GM04503 (cell line): ENCODE measurements around the gene LIMS2.

Experiments
- DNase-seq: peaks from one replicate; pipeline ENCODE4 v3.0.0-alpha.2; 2012; ENCODE audit warnings: low read depth

Gene LIMS2

DNA sequence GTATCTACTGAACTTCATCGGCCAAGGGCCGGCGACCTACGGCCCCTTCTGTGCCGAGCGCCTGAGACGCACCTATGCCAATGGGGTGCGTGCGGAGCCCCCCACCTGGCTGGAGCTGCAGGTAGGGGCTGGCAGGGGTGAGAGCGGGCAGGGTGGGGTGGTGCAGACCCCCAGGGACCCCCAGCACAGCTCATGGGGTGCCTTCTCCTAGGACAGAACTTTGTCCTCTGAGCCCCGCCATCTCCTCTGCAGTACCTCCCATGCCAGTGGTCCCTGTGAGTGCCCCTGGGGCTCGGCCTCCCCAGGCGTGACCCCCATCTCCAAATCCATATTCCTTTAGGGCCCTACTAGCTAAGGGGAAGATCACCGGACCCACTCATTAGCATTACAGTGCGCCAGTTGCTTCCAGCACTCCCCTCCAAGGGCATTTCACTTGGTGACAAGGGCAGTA, 53.3 kb downstream of the LIMS2 start:
- no peak for DNase-seq

DNA sequence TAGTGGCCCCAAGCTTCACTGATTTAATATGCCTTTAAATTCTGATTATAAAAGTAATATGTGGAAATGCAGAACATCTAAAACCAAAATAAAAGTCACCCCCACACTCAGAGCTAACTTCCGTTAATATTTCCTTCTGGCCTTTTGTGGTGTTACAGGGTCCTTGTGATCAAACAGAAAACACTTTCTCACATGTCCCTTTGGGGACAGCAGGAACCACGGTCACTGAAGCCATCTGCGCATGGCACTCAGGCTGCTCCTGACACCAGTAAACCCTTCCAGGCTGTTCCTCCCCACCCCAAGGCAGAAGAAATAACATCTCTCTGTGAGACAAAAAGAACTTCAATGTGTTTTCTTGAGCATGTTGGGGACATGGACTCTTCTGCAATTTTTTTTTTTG, 54.5 kb downstream of the LIMS2 start:
- no peak for DNase-seq

DNA sequence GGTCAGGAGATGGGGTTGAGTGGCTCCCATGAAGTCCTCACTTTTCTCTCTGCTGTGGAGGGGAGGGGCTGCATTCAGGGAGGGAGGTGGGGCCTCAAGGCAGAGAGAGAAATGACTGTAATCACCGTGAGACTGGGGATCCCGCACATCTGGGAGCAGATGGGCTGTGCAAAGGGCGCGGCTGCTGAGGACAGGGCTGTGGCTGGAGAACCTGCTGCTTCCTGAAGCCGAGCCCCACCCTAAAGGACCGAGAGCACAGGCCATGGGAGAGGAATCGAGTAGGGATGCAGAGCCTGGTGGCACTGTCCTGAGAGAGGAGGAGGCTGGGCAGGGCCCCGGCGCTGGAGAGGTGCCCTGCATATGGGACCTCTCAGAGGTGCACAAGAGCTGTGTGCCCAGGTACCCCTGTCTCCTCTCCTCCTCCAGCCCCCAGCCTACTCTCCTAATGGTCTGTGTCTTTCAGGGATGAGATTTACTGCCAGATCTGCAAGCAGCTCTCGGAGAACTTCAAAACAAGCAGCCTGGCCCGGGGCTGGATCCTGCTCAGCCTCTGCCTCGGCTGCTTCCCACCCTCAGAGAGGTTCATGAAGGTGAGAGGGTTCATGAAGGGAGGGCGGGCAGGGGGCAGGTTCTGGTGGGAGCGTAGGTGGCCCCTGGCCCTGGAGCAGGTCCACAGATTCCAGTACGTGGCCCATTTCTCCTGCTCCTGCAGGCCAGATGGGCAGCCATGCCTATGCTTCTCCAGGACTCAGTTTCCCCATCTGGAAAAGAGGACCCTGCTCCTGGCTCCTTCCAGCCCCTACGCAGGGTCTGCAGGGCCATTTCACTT, 55.2 kb downstream of the LIMS2 start:
- no peak for DNase-seq

GRCh38 chr2:127619203-127619590, 56.1 kb downstream of the LIMS2 start:
- no peak for DNase-seq

DNA sequence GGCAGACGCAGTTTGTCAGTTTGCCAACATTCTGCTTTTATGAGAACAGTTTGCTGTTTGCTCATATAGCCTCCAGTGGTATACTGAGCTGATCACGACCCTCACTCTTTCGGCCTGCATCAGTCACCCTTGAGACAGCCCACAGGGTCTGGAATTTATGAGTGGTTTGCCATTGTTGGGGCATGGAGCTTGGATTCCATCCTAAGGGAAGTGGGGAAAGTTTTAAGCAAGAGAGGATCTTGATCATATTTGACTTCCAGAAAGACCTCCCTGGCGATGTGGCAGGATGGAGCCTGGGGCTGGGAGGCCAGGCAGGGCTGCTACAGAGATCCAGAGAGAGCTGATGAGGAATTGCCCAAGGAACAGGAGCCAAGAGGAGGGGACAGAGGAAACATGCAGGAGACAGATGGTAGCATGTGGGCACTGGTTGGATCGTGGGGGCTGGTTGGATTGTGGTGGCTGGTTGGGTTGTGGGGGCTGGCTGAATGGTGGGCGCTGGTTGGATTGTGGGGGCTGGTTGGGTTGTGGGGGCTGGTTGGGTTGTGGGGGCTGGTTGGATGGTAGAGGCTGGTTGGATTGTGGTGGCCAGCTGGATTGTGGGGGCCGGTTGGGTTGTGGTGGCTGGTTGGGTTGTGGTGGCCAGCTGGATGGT, 56.7 kb downstream of the LIMS2 start:
- no peak for DNase-seq

DNA sequence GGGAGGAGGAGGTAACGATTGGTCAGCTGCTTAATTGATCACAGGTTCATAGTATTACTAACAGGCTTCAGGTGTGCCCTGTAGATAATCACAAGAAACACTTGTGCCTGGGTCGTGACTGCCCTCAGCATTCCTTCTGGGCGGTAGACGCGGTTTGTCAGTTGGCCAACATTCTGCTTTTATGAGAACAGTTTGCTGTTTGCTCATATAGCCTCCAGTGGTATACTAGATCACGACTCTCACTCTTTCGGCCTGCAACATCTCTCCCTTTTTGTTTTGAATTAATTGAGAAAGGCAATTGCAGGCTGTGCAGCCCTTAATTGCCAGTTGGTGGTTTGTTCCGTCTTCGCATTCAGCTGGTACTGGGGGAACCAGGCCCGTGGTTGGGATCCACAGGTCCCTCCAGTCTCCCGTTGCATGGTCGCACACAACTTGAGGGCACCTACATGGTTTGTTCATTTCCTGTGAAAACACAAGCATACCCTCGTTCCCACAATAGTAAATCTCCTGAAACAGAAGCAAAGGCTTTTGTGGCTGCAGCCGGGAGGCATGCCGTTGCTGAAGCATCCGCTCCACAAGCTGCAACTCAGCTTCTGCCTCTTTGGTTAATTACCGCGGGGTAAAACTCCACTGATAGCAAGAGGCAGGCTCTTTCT, 59.7 kb downstream of the LIMS2 start:
- DNase-seq: peak; percentile 35

GRCh38 chr2:127614731-127615130, 60.6 kb downstream of the LIMS2 start:
- peak; percentile 65 for DNase-seq

DNA sequence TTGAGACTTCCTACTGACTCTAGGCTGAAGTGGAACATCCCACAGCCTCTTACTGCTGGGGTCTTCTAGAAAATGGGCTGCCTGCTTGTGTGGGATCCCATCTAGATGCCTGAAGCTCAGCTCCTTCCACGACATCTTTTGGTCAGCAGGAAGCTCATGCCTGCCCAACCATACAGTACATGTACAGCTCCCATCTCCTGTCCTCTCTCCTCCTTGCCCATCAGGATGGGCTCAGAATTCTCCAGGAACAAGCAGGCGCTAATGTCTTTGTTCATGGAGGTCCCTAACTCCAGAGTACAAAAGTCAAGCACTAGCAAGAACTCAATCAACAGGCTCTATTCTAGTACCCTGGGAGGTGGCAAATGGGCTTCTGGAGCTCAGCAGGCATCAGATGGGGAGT, 61.1 kb downstream of the LIMS2 start:
- no peak for DNase-seq

DNA sequence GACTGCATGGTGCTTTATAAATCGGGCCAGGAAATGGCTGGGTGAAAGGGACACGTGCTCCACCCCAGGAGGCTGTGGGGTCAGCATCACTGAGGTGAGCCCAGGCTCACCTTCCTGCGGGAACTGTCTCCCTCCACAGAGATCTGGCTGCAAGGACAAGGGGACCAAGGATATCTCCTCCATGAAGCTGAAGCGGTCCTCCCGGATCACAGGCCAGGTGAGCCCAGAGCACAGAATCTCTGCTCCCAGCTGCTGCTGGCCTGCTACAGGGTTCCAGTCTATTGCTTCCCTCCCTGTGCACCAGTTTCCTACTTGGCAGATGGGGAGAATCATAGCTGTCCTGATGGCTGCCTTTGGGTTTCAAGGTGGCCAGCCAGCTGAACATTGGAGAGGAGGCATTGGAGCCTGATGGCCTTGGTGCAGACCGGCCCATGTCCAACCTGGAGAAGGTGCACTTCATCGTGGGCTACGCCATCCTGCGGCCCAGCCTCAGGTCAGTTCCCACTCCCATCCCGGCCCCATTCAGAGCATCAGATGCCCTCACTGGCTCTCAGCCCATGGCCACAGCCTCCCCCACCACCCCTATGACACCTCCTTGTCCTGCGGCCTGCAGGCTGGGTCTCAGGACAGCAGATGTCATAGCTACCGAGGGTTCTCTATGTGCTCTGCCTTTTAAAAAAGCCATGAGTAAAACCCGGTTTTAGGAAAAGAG, 63.1 kb downstream of the LIMS2 start:
- no peak for DNase-seq

DNA sequence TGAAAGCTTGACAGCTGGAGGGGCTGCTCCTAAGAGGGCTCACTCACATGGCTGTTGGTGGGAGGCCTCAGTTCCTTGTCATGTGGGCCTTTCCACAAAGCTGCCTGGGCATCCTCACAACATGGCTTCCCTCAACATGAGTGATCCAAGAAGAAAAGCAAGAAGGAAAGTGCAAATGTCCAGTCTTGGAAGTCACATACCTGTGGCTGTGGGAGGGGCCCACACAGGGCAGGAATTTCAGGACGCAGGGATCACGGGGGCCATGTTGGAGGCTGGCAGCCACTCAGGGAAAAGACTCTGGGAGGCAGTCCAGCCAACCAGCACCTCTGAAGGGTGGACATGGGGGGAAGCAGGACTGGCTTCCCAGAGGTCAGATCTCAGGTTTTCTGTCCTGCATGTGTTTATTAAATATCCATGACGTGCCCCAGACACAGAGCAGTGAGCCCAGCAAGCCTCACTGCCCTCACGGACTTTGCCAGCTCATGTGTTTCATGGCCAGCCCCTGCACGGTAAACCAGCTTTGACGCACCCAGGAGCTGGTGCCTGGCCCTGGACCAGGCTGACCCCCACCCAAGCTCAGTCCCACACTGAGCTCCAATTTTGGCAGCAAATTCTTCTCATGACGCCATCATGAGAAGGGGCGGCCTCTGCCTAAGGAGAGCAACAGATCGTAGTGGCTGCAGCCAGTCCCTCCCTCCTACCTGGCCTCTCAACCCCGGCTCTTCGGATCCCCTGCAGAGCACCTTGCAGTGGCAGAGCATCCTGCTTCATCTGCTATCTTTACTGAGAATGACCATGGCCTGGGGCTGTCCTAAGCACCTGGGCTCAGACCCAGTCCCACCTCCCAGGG, 64.0 kb downstream of the LIMS2 start:
- DNase-seq: no peak

DNA sequence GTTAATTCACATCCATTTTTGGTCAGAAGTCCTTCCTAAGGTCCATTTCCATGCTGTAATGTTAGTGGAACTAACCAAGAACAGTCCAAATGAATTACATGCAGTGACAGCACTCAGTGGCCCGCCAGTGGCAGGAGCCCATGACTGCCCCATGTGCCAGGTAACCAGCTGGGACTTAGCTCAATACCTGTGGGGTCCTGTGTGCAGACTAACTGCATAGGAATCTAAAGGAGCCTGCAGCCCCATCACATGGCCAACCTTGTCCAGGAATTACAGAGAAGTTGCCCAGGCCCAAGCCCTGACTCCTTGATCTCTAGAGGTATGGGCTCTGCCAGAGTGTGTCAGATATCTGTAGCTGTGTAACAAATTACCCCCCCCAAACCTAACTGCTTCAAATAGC, 64.8 kb downstream of the LIMS2 start:
- no peak for DNase-seq

DNA sequence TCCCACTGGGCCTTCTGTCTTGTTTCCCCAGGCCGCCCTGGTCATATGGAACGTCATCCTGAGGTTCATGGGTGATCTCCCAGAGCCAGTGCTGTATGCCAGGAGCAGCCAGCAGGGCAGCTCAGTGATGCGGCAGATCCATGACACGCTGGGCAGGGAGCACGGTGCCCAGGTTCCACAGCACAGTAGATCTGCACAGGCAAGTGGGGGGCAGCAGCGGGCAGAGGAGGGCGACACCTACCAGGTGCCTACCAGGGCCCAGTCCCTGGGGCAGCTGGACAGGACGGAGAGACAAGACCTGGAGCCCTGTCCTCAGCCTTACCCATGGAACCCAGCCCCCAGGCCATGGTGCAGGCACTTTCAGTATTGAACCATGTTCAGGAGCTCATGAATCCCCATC, 65.5 kb downstream of the LIMS2 start:
- no peak for DNase-seq

DNA sequence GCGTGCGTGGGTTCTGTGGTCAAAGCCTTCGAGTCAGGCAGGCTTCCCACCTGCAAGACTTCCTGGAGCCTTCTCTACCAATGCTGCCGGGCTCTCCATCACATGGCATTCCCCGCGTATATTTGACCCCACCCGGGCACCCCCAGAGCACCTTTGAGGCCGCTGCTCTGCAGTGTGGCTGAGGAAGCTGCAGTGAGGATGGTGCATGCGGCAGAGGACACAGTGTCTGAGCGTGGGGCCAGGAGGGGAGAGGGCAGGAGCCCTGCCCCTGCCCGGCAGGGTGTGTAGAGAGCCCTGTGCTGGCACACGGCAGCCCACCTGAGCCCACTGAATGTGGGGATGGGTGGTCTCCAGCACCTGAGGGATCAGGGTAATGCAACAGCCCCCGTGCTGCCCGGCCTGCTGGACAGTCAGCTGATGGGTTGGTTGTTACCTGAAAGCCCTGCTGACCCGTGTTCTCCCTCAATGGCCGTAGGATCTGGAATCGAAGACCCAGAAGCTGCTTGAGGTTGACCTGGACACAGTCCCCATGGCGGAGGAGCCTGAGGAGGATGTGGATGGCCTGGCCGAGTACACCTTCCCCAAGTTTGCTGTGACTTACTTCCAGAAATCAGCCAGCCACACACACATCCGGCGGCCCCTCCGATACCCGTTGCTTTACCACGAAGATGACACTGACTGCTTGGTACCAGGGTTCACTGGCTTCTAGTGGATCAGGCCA, 66.1 kb downstream of the LIMS2 start:
- DNase-seq: no peak

GRCh38 chr2:127608061-127609030, 67.0 kb downstream of the LIMS2 start:
- no peak for DNase-seq

- no peak for DNase-seq
These were observed 67.9 kb downstream of the LIMS2 start for GRCh38 chr2:127607399-127607908.

- no peak for DNase-seq
These were observed 68.5 kb downstream of the LIMS2 start for GRCh38 chr2:127606625-127607398.

- no peak for DNase-seq
These were observed 69.6 kb downstream of the LIMS2 start for GRCh38 chr2:127605691-127606263.

DNA sequence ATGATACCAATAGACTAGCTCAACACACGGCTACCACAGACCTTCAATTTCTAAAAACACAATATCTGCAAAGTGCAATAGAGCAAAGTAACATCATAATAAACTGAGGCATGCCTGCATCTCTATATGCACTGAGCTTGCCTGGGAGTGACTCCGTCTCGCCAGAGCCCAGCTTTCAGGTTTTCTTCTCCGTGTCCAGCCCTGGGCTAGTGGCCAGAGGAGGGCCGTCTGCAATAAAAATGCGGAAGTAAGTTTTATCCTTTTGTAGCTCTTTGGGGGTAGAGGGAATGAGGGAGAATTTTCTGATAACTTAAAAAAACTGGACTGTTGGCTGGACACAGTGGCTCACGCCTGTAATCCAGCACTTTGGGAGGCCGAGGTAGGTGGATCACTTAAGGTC, 70.3 kb downstream of the LIMS2 start:
- no peak for DNase-seq
